Measurements from ENCODE around the gene NHSL2.

- TF ChIP-seq, protein P1, sequence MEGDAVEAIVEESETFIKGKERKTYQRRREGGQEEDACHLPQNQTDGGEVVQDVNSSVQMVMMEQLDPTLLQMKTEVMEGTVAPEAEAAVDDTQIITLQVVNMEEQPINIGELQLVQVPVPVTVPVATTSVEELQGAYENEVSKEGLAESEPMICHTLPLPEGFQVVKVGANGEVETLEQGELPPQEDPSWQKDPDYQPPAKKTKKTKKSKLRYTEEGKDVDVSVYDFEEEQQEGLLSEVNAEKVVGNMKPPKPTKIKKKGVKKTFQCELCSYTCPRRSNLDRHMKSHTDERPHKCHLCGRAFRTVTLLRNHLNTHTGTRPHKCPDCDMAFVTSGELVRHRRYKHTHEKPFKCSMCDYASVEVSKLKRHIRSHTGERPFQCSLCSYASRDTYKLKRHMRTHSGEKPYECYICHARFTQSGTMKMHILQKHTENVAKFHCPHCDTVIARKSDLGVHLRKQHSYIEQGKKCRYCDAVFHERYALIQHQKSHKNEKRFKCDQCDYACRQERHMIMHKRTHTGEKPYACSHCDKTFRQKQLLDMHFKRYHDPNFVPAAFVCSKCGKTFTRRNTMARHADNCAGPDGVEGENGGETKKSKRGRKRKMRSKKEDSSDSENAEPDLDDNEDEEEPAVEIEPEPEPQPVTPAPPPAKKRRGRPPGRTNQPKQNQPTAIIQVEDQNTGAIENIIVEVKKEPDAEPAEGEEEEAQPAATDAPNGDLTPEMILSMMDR (IDR thresholded peaks at IDR 0.05): no peak
- TF ChIP-seq ZFX (IDR thresholded peaks at IDR 0.05; ENCODE audit: borderline replicate concordance): no peak
These were observed 2.7 kb downstream of the NHSL2 start for GRCh38 chrX:71913156-71913950.

All from 22Rv1 (cell line).